GM18505 (cell line): ENCODE data around the gene NME3.
"Not testable (repeated sequence)": the region's sequence is repeated elsewhere in the genome, so short reads cannot be mapped to it uniquely, and the experiment has no call there.

Experiments used
- ATAC-seq: cut with Tn5 transposase; IDR thresholded peaks from one replicate; pipeline ENCODE4 v1.9.1; 2021; ENCODE audit not compliant: unreplicated experiment
- POLR2A ChIP-seq: IDR thresholded peaks from 4 replicates; pipeline ENCODE4 v1.6.1; 2011; ENCODE audit warnings: borderline replicate concordance; ENCODE audit not compliant: insufficient read depth, insufficient read length; ENCODE audit errors: extremely low read depth

NME3 gene

GRCh38 chr16:1810106-1810505, 38.8 kb upstream of the NME3 start:
- no peak for TF ChIP-seq POLR2A
- no peak for ATAC-seq

GRCh38 chr16:1809281-1809801, 38.0 kb upstream of the NME3 start:
- no peak for TF ChIP-seq POLR2A
- ATAC-seq = no peak

- no peak for ATAC-seq
These were observed 37.3 kb upstream of the NME3 start for GRCh38 chr16:1808691-1809090.

GRCh38 chr16:1807626-1808025, 36.3 kb upstream of the NME3 start:
- no peak for ATAC-seq
- TF ChIP-seq POLR2A = no peak

More at GRCh38 chr16:1808691-1809090, 37.3 kb upstream of the NME3 start:
- TF ChIP-seq POLR2A = no peak

- no peak for TF ChIP-seq POLR2A
- ATAC-seq = no peak
These were observed 29.4 kb upstream of the NME3 start for GRCh38 chr16:1800701-1801100.

- not testable (repeated sequence) for ATAC-seq
These were observed 27.9 kb upstream of the NME3 start for GRCh38 chr16:1799263-1799662.

- no peak for ATAC-seq
- no peak for TF ChIP-seq POLR2A
These were observed 23.7 kb upstream of the NME3 start for GRCh38 chr16:1794908-1795666.

- TF ChIP-seq POLR2A = no peak
- no peak for ATAC-seq
These were observed 23.0 kb upstream of the NME3 start for GRCh38 chr16:1794221-1794871.

- no peak for TF ChIP-seq POLR2A
- no peak for ATAC-seq
These were observed 22.4 kb upstream of the NME3 start, which contains the start of gene IGFALS for GRCh38 chr16:1793578-1794220. IGFALS (minus strand) TSS chr16:1793705; CDS start chr16:1793652, 53 bp downstream.

GRCh38 chr16:1792836-1793577, 21.7 kb upstream of the NME3 start:
- no peak for TF ChIP-seq POLR2A
- ATAC-seq = no peak

- no peak for TF ChIP-seq POLR2A
- ATAC-seq = no peak
These were observed 20.8 kb upstream of the NME3 start for GRCh38 chr16:1791943-1792812.

- TF ChIP-seq POLR2A = no peak
- ATAC-seq = no peak
These were observed 20.1 kb upstream of the NME3 start for GRCh38 chr16:1791256-1791942.
